Natural killer cell (primary cell): ENCODE data around the gene SERPINF2. TPM values are rescaled to one million over a fixed set of nuclear protein-coding genes. Genes with fewer than 3 reads are reported as not detected.
"Not testable (repeated sequence)": the region's sequence is repeated elsewhere in the genome, so short reads cannot be mapped to it uniquely, and the experiment has no call there.

Experiments
- ATAC-seq, 3 donors: fragments of 150-1000 bp in 2 of 3; fragments of 200-7000 bp in 1 of 3; cut with Tn5 transposase; 1 replicate in 1 of 3; 2 replicates in 2 of 3; pipeline ENCODE4 v1.10.0; 2021; ENCODE audit warnings: mild to moderate bottlenecking in 2 of 3, moderate library complexity in 2 of 3
- DNase-seq, 2 donors: peaks; one replicate each; pipeline versions ENCODE4 v3.0.0 to v3.0.0-alpha.2; 2013 to 2021; ENCODE audit warnings: mixed read lengths in 1 of 2
- H3K27ac ChIP-seq: one replicate; pipeline ENCODE4 v1.5.1; 2013; ENCODE audit warnings: mild to moderate bottlenecking, low read length
- H3K27me3 ChIP-seq: one replicate; pipeline ENCODE4 v1.6.1; 2013; ENCODE audit warnings: low read length; ENCODE audit not compliant: control insufficient read depth, insufficient read depth
- H3K36me3 ChIP-seq: one replicate; pipeline ENCODE4 v1.6.1; 2013; ENCODE audit warnings: low read length; ENCODE audit not compliant: control insufficient read depth, insufficient read depth
- H3K4me1 ChIP-seq: one replicate; pipeline ENCODE4 v1.6.1; 2013; ENCODE audit warnings: low read length; ENCODE audit not compliant: control insufficient read depth, insufficient read depth
- H3K4me3 ChIP-seq: one replicate; pipeline ENCODE4 v1.5.1; 2013; ENCODE audit warnings: low read length
- H3K9me3 ChIP-seq: one replicate; pipeline ENCODE4 v1.6.1; 2013; ENCODE audit warnings: low read length; ENCODE audit not compliant: control insufficient read depth, insufficient read depth
- H3K27ac Mint-ChIP-seq, 2 donors: one replicate each; pipeline ENCODE4 v1.8.0; 2022; ENCODE audit warnings: mild to moderate bottlenecking in 2 of 2, mixed read lengths in 2 of 2, moderate library complexity in 1 of 2
- H3K27me3 Mint-ChIP-seq, 2 donors: one replicate each; pipeline ENCODE4 v1.8.0; 2022; ENCODE audit warnings: low read depth in 2 of 2, mixed read lengths in 2 of 2
- H3K36me3 Mint-ChIP-seq: one replicate; pipeline ENCODE4 v1.8.0; 2022; ENCODE audit warnings: mixed read lengths
- H3K4me1 Mint-ChIP-seq, 2 donors: one replicate each; pipeline ENCODE4 v1.8.0; 2022; ENCODE audit warnings: mixed read lengths in 2 of 2
- H3K4me3 Mint-ChIP-seq: one replicate; pipeline ENCODE4 v1.8.0; 2022; ENCODE audit warnings: mild to moderate bottlenecking, moderate library complexity, mixed read lengths
- H3K9me3 Mint-ChIP-seq, 2 donors: one replicate each; pipeline ENCODE4 v1.8.0; 2022; ENCODE audit warnings: mixed read lengths in 2 of 2
- CTCF ChIP-seq: fragments of 200-600 bp; IDR thresholded peaks from one replicate; pipeline ENCODE4 v1.8.0; 2022; ENCODE audit warnings: antibody characterized with exemption
- WGBS: methylation state at CpG from one replicate; pipeline ENCODE4 v1.1.7; 2013; ENCODE audit warnings: missing lambda C conversion rate; ENCODE audit not compliant: insufficient coverage; 5-methylcytosine and 5-hydroxymethylcytosine counted together
- intact Hi-C: fragments of 100-400 bp; cut with micrococcal nuclease; formaldehyde crosslinking; loops from one replicate; pipeline ENCODE4 v1.14.2; 2022
- total RNA-seq, 4 donors: library from RNA; stranded (reverse); fragments of 120-200 nt in 1 of 4; gene quantifications; one replicate each; pipeline versions ENCODE4 v1.2.3 to v1.2.4, GENCODE V29; 2013 to 2022

Gene SERPINF2
- total RNA-seq, 3 donors from 2014 or later (not counting 1 experiment from before 2014, with no cell fraction given) = 0.47 to 0.84 (median 0.48) TPM

GRCh38 chr17:1762901-1763898, 20.5 kb downstream of the SERPINF2 start:
- Mint-ChIP-seq H3K9me3 (no peaks in the 10 kb centered on the region), H3K4me1 (peaks cover 15 to 34% of the 10 kb centered on the region in 2 donors), H3K27me3 (peaks cover 0 to 11% of the 10 kb centered on the region in 2 donors), H3K27ac (peak overlapping the region; percentile 85 to 89), H3K36me3 (no peaks in the 10 kb centered on the region), H3K4me3 (no peak overlapping the region)
- Histone ChIP-seq H3K27me3 (no peaks in the 10 kb centered on the region), H3K9me3 (no peaks in the 10 kb centered on the region), H3K4me3 (no peak overlapping the region), H3K4me1 (peaks cover 38% of the 10 kb centered on the region), H3K36me3 (no peaks in the 10 kb centered on the region), H3K27ac (peak overlapping the region; percentile 62)
- no peak for TF ChIP-seq CTCF
- DNase-seq (peak in 1 of 2 donors; percentile 20), ATAC-seq (no peak)
- intact Hi-C loops = no loop called here
- 63% methylated on average over 22 of the region's 22 CpGs for WGBS

- Histone ChIP-seq H3K27ac (peak overlapping the region; percentile 62), H3K4me1 (peaks cover 39% of the 10 kb centered on the region), H3K9me3 (no peaks in the 10 kb centered on the region), H3K36me3 (no peaks in the 10 kb centered on the region), H3K4me3 (no peak overlapping the region), H3K27me3 (no peaks in the 10 kb centered on the region)
- intact Hi-C loops = no loop called here
- WGBS = 3% methylated on average over 11 of the region's 11 CpGs
- Mint-ChIP-seq H3K4me3 (peak overlapping the region; percentile 59), H3K27me3 (peaks cover 0 to 4% of the 10 kb centered on the region in 2 donors), H3K9me3 (no peaks in the 10 kb centered on the region), H3K4me1 (peaks cover 15 to 28% of the 10 kb centered on the region in 2 donors), H3K36me3 (no peaks in the 10 kb centered on the region), H3K27ac (peak overlapping the region; percentile 85 to 89)
- no peak for TF ChIP-seq CTCF
- DNase-seq = peak; percentile 23 to 83
- peak; percentile 68 to 91 (median 70) for ATAC-seq
Observed at GRCh38 chr17:1764284-1764683, 21.6 kb downstream of the SERPINF2 start.

DNA sequence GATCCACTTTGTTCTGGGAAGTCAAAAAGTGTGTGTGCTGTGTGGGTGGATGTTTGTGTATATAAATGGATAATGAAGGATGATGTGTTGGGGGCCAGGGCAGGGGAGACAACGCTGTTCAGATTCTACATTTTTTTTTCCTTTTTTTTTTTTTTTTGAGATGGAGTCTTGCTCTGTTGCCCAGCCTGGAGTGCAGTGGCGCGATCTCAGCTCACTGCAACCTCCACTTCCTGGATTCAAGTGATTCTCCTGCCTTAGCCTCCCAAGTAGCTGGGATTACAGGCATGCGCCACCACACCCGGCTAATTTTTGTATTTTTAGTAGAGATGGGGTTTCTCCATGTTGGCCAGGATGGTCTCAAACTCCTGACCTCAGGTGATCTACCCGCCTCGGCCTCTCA, 22.0 kb downstream of the SERPINF2 start:
- Mint-ChIP-seq H3K4me1 (peaks cover 15 to 28% of the 10 kb centered on the region in 2 donors), H3K27ac (peak overlapping the region; percentile 85 to 89), H3K4me3 (peak overlapping the region; percentile 59)
- intact Hi-C loops, H3K4me3 ChIP-seq, ATAC-seq, H3K9me3 Mint-ChIP-seq, DNase-seq, H3K27me3 Mint-ChIP-seq, H3K36me3 Mint-ChIP-seq, H3K27me3 ChIP-seq, H3K36me3 ChIP-seq, H3K9me3 ChIP-seq: not testable (repeated sequence)
- Histone ChIP-seq H3K27ac (peak overlapping the region; percentile 62), H3K4me1 (peaks cover 43% of the 10 kb centered on the region)
- 75% methylated on average over 5 of the region's 7 CpGs for WGBS

DNA sequence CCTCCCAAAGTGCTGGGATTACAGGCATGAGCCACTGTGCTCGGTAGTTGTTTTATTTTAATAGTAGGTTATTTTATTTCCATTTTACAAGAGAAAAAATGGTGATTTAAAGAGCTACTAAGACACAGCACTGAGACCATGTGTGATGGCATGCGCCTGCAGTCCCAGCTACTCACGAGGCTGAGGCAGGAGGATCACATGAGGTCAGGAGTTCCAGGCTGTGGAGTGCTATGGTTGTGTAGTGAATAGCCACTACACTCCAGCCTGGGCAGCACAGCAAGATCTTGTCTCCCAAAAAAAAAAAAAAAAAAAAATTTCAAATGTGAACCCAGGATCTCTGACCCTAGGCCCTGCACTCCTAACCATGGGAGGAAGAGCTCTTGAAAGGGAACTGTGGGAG, 22.9 kb downstream of the SERPINF2 start:
- 98% methylated on average over 3 of the region's 3 CpGs for WGBS
- Mint-ChIP-seq H3K9me3 (no peaks in the 10 kb centered on the region), H3K4me3 (no peak overlapping the region), H3K27me3 (peaks cover 0 to 4% of the 10 kb centered on the region in 2 donors), H3K36me3 (no peaks in the 10 kb centered on the region), H3K27ac (no peak overlapping the region), H3K4me1 (peaks cover 15 to 31% of the 10 kb centered on the region in 2 donors)
- no peak for TF ChIP-seq CTCF
- DNase-seq (no peak), ATAC-seq (no peak)
- intact Hi-C loops = no loop called here
- Histone ChIP-seq H3K4me3 (no peak overlapping the region), H3K9me3 (no peaks in the 10 kb centered on the region), H3K36me3 (no peaks in the 10 kb centered on the region), H3K27ac (no peak overlapping the region), H3K4me1 (peaks cover 51% of the 10 kb centered on the region), H3K27me3 (no peaks in the 10 kb centered on the region)
